Mesendoderm (in vitro differentiated cells): ENCODE data around the gene ATP13A5.
A peak's percentile ranks its signal among the peaks of the same experiment; 100 is the strongest.

ENCODE experiments used
- DNase-seq: peaks from one replicate; pipeline ENCODE4 v3.0.0; 2013
- H2AK5ac ChIP-seq: 2 replicates; pipeline ENCODE4 v1.6.1; 2013; ENCODE audit warnings: low read length, inconsistent platforms
- H2BK120ac ChIP-seq: 2 replicates; pipeline ENCODE4 v1.6.1; 2013; ENCODE audit warnings: low read depth, mild to moderate bottlenecking, low read length, moderate library complexity, mixed read lengths
- H2BK15ac ChIP-seq: replicated peaks from 2 replicates; pipeline ENCODE4 v1.6.1; 2013; ENCODE audit warnings: low read depth, mild to moderate bottlenecking, moderate library complexity
- H2BK5ac ChIP-seq: 2 replicates; pipeline ENCODE4 v1.6.1; 2013; ENCODE audit warnings: low read length, inconsistent platforms
- H3K18ac ChIP-seq: 2 replicates; pipeline ENCODE4 v1.6.1; 2013; ENCODE audit warnings: mild to moderate bottlenecking, low read length, mixed read lengths
- H3K23ac ChIP-seq: one replicate; pipeline ENCODE4 v1.6.1; 2013; ENCODE audit warnings: low read length
- H3K27ac ChIP-seq: 2 replicates; pipeline ENCODE4 v1.5.1; 2013; ENCODE audit warnings: low read depth, mild to moderate bottlenecking, inconsistent platforms, low read length, moderate library complexity
- H3K27me3 ChIP-seq: 2 replicates; pipeline ENCODE4 v1.6.1; 2013; ENCODE audit warnings: low read length, control low read depth, mild to moderate bottlenecking, inconsistent platforms; ENCODE audit not compliant: insufficient read depth, poor library complexity
- H3K36me3 ChIP-seq: 2 replicates; pipeline ENCODE4 v1.6.1; 2013; ENCODE audit warnings: low read length, inconsistent platforms; ENCODE audit not compliant: control insufficient read depth, insufficient read depth
- H3K4ac ChIP-seq: one replicate; pipeline ENCODE4 v1.6.1; 2013; ENCODE audit warnings: low read depth, mild to moderate bottlenecking, low read length, moderate library complexity
- H3K4me1 ChIP-seq: 2 replicates; pipeline ENCODE4 v1.6.1; 2013; ENCODE audit warnings: low read depth, low read length, inconsistent platforms; ENCODE audit not compliant: control insufficient read depth
- H3K4me2 ChIP-seq: 2 replicates; pipeline ENCODE4 v1.6.1; 2013; ENCODE audit warnings: low read length
- H3K4me3 ChIP-seq: 2 replicates; pipeline ENCODE4 v1.5.1; 2013; ENCODE audit warnings: mild to moderate bottlenecking, low read length
- H3K56ac ChIP-seq: one replicate; pipeline ENCODE4 v1.6.1; 2013; ENCODE audit warnings: low read length
- H3K79me1 ChIP-seq: 2 replicates; pipeline ENCODE4 v1.6.1; 2013; ENCODE audit warnings: low read length, inconsistent platforms
- H3K79me2 ChIP-seq: 2 replicates; pipeline ENCODE4 v1.6.1; 2013; ENCODE audit warnings: mild to moderate bottlenecking, low read length; ENCODE audit not compliant: control insufficient read depth, insufficient read depth
- H3K9ac ChIP-seq: 2 replicates; pipeline ENCODE4 v1.6.1; 2013; ENCODE audit warnings: low read length, inconsistent platforms
- H4K5ac ChIP-seq: one replicate; pipeline ENCODE4 v1.6.1; 2013; ENCODE audit warnings: low read length
- H4K8ac ChIP-seq: one replicate; pipeline ENCODE4 v1.6.1; 2013; ENCODE audit warnings: low read depth, mild to moderate bottlenecking, control low read depth, low read length, moderate library complexity
- WGBS: extraction: QIAGEN DNeasy Blood & Tissue Kit; methylation state at CpG from one replicate; pipeline ENCODE4 v1.1.7; 2013; ENCODE audit warnings: low lambda C conversion rate, missing lambda C conversion rate; ENCODE audit not compliant: insufficient coverage; ENCODE audit errors: extremely low coverage; 5-methylcytosine and 5-hydroxymethylcytosine counted together

ATP13A5 gene

DNA sequence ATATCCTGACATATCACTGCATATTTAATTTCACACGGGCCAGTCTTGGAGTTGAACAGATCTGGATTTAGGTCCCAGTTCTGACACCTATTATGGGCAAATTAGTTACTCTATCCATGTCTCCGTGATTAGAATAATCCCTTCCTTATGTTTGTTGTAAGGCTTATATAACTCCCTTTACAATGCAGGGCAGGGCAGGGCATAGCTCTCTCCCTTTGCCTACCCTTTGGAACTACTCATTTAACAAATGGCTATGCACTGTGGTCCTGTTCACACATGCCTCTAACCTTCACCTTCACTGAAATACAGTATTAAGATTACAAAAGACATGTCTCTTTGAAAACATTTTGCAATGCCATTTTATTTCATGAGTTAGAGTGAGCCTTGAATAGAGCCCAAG, 24.8 kb upstream of the ATP13A5 start:
- H3K56ac ChIP-seq: no peak overlapping the region
- H2BK5ac ChIP-seq: no peak overlapping the region
- DNase-seq: no peak
- H3K79me2 ChIP-seq: no peaks in the 10 kb centered on the region
- H2BK15ac ChIP-seq: no peak overlapping the region
- no peak overlapping the region for H4K8ac ChIP-seq
- H3K79me1 ChIP-seq: no peaks in the 10 kb centered on the region
- WGBS: no CpG with 5 or more reads among the region's 2 CpGs
- H3K9ac ChIP-seq: no peak overlapping the region
- no peak overlapping the region for H4K5ac ChIP-seq
- H3K36me3 ChIP-seq: no peaks in the 10 kb centered on the region
- no peak overlapping the region for H3K4me3 ChIP-seq
- H2AK5ac ChIP-seq: no peak overlapping the region
- H3K4me1 ChIP-seq: no peaks in the 10 kb centered on the region
- no peak overlapping the region for H3K4me2 ChIP-seq
- H3K27me3 ChIP-seq: no peaks in the 10 kb centered on the region
- no peak overlapping the region for H3K27ac ChIP-seq
- H3K18ac ChIP-seq: no peak overlapping the region
- no peak overlapping the region for H3K4ac ChIP-seq
- H3K23ac ChIP-seq: no peak overlapping the region
- no peak overlapping the region for H2BK120ac ChIP-seq

DNA sequence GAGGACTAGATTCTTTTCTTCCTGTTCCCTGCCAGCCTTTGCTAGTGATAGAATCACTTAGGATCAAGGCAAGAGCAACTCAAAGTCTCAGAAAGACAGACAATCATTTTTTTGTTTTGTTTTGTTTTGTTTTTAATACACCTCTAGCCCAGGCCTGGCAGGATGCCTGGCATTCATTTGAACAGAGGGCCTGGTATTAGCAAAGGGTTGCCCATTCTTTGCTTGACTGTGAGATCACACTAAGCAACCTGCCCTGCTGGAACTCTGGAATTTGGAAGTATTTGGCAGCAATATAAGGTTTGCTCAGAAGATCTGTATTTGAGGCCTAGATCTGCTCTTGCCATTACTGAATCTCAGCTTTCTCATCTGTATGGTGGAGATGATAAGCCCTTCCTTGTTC, 21.8 kb upstream of the ATP13A5 start:
- no peak overlapping the region for H3K23ac ChIP-seq
- no peak overlapping the region for H3K27ac ChIP-seq
- H4K5ac ChIP-seq: no peak overlapping the region
- H2BK120ac ChIP-seq: no peak overlapping the region
- no peaks in the 10 kb centered on the region for H3K27me3 ChIP-seq
- no peak for DNase-seq
- H2BK5ac ChIP-seq: no peak overlapping the region
- no peak overlapping the region for H2AK5ac ChIP-seq
- no peaks in the 10 kb centered on the region for H3K79me1 ChIP-seq
- no peaks in the 10 kb centered on the region for H3K79me2 ChIP-seq
- no peak overlapping the region for H3K4me3 ChIP-seq
- H2BK15ac ChIP-seq: no peak overlapping the region
- H3K4me1 ChIP-seq: no peaks in the 10 kb centered on the region
- H3K4me2 ChIP-seq: no peak overlapping the region
- no peak overlapping the region for H3K4ac ChIP-seq
- no peak overlapping the region for H4K8ac ChIP-seq
- no peak overlapping the region for H3K9ac ChIP-seq
- no peaks in the 10 kb centered on the region for H3K36me3 ChIP-seq
- no peak overlapping the region for H3K18ac ChIP-seq
- H3K56ac ChIP-seq: no peak overlapping the region

DNA sequence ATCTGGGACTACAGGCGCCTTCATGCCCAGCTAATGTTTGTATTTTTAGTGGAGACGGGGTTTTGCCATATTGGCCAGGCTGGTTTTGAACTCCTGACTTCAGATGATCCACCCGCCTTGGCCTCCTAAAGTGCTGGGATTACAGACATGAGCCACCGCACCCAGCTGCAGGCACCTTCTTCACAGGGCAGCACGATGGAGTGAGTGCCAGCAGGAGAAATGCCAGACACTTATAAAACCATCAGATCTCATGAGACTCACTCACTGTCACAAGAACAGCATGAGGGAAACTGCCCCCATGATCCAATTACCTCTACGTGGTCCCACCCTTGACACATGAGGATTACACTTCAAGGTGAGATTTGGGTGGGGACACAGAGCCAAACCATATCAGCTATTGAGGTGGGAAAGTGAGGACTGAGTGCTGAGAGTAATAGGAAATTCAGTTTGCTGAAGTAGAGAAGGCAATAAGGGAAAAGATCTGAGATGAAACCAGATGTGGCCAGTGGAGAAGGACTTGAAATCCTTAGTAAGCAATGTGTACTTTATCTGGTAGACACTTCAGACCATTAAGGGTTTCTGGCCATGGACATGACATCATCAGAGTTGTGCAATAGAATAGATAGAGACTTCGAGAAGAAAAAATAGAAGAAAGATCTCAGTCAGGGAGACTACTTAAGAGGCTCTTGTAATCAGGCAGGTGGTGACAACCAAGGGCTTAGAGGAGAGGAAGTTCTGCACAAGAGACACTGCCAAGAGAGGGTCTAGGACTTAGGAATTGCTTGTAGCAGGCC, 18.1 kb upstream of the ATP13A5 start:
- Histone ChIP-seq H3K4me2 (no peak overlapping the region), H4K5ac (no peak overlapping the region)
- no peak for DNase-seq

DNA sequence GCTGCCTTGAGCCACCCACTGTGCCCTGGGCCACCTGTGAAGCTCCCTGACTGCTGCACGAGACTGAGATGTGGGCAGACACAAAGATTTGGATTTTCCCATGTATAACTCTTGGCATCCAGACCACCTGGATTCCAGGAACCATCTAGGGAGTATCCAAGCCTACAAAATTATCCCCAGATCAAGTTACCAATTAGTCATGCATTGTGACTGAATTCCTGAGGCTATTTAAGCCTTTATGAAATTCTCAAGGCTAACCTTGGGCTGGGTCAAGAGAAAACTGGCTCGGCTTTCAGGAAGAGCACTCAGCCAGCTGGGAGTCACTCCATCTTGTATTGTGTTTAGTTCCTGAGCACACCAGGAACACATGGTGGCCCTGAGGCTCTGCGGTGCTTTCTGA, 13.3 kb upstream of the ATP13A5 start:
- Histone ChIP-seq H3K4me2 (no peak overlapping the region), H2BK15ac (no peak overlapping the region), H3K79me2 (no peaks in the 10 kb centered on the region), H3K56ac (no peak overlapping the region), H3K27ac (no peak overlapping the region), H3K18ac (no peak overlapping the region), H4K8ac (no peak overlapping the region), H3K4ac (no peak overlapping the region), H4K5ac (no peak overlapping the region), H2BK120ac (no peak overlapping the region), H3K36me3 (no peaks in the 10 kb centered on the region), H2BK5ac (no peak overlapping the region), H3K9ac (no peak overlapping the region), H3K23ac (no peak overlapping the region), H2AK5ac (no peak overlapping the region), H3K79me1 (no peaks in the 10 kb centered on the region), H3K4me1 (no peaks in the 10 kb centered on the region), H3K4me3 (no peak overlapping the region), H3K27me3 (no peaks in the 10 kb centered on the region)
- peak; percentile 37 for DNase-seq
- WGBS: no CpG with 5 or more reads among the region's 3 CpGs

More for the DNA sequence above, 18.1 kb upstream of the ATP13A5 start:
- Histone ChIP-seq H3K23ac (no peak overlapping the region), H2BK120ac (no peak overlapping the region), H3K27ac (no peak overlapping the region), H2AK5ac (no peak overlapping the region), H2BK5ac (no peak overlapping the region), H3K79me2 (no peaks in the 10 kb centered on the region), H2BK15ac (no peak overlapping the region), H3K9ac (no peak overlapping the region), H3K56ac (no peak overlapping the region), H3K4me1 (no peaks in the 10 kb centered on the region), H3K27me3 (no peaks in the 10 kb centered on the region), H3K79me1 (no peaks in the 10 kb centered on the region), H3K4me3 (no peak overlapping the region), H3K4ac (no peak overlapping the region), H3K18ac (no peak overlapping the region), H3K36me3 (no peaks in the 10 kb centered on the region), H4K8ac (no peak overlapping the region)
- WGBS: no CpG with 5 or more reads among the region's 7 CpGs

DNA sequence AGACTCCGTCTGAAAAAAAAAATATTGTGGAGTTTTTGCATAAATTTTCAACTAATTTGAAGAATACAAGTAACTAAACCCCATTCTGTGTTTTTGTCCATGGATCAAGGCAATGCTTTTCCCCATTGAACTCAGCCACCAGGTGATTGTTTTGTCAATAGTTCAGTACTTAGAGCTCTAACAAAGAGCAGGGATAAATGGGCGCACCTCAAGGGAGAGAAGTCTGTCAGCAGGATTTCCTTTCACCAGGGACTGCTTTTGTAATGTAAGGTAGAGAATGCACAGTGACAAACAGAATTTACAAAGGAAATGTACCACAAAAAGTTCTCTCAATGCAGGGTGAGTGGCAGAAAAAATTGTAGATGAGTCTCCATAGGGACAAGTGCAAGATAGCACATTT, 10.8 kb upstream of the ATP13A5 start:
- no peaks in the 10 kb centered on the region for H3K79me1 ChIP-seq
- DNase-seq: no peak
- no peak overlapping the region for H3K4ac ChIP-seq

DNA sequence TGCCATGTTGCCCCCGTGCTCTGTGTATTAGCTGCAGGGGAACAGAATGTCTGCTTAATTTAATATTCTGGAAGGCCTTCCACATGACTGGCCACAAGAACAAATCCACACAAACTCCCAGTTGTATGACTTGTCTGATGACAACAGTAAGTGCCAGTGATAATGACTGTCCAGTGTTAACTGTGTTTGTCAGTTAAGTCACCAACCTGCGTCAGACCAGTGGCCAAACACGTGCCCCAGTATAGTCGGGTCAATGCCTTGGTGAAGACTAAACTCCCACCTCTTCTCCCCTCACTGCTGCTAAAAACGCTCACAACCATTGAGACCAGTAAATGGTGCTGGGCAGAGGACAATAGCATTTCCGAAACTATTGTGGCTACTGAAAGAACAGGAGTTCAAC, 9.8 kb upstream of the ATP13A5 start:
- Histone ChIP-seq H3K9ac (no peak overlapping the region), H2BK120ac (no peak overlapping the region), H3K27me3 (no peaks in the 10 kb centered on the region), H4K5ac (no peak overlapping the region), H4K8ac (no peak overlapping the region), H2AK5ac (no peak overlapping the region), H3K4me1 (peaks cover 1% of the 10 kb centered on the region), H2BK15ac (no peak overlapping the region), H3K4me3 (no peak overlapping the region), H2BK5ac (no peak overlapping the region), H3K27ac (no peak overlapping the region), H3K4me2 (no peak overlapping the region), H3K18ac (no peak overlapping the region), H3K56ac (no peak overlapping the region), H3K79me2 (no peaks in the 10 kb centered on the region), H3K23ac (no peak overlapping the region), H3K4ac (no peak overlapping the region), H3K36me3 (no peaks in the 10 kb centered on the region), H3K79me1 (no peaks in the 10 kb centered on the region)
- no peak for DNase-seq
- no CpG with 5 or more reads among the region's 6 CpGs for WGBS

More for the DNA sequence above, 10.8 kb upstream of the ATP13A5 start:
- H4K5ac ChIP-seq: no peak overlapping the region
- H3K36me3 ChIP-seq: no peaks in the 10 kb centered on the region
- no peak overlapping the region for H3K27ac ChIP-seq
- H3K18ac ChIP-seq: no peak overlapping the region
- H3K79me2 ChIP-seq: no peaks in the 10 kb centered on the region
- no peak overlapping the region for H3K4me2 ChIP-seq
- H3K56ac ChIP-seq: no peak overlapping the region
- H3K4me1 ChIP-seq: no peaks in the 10 kb centered on the region
- no peak overlapping the region for H2AK5ac ChIP-seq
- WGBS: no CpG with 5 or more reads among the region's 2 CpGs
- no peaks in the 10 kb centered on the region for H3K27me3 ChIP-seq
- no peak overlapping the region for H4K8ac ChIP-seq
- H3K9ac ChIP-seq: no peak overlapping the region
- H3K4me3 ChIP-seq: no peak overlapping the region
- H2BK15ac ChIP-seq: no peak overlapping the region
- no peak overlapping the region for H2BK5ac ChIP-seq
- H2BK120ac ChIP-seq: no peak overlapping the region
- no peak overlapping the region for H3K23ac ChIP-seq
